ENCODE measurements around the gene PRKCA. TPM values are rescaled to one million over a fixed set of nuclear protein-coding genes. Genes with fewer than 3 reads are reported as not detected.

Gene PRKCA
- total and polyA plus RNA-seq, 2 of the 13 experiments (the other 11 are each of a cell fraction or from before 2014, with no cell fraction given) = 18.5 to 21.5 TPM

GRCh38 chr17:66451188-66452149, 149.1 kb downstream of the PRKCA start (continued):
- TF ChIP-seq, protein P1, sequence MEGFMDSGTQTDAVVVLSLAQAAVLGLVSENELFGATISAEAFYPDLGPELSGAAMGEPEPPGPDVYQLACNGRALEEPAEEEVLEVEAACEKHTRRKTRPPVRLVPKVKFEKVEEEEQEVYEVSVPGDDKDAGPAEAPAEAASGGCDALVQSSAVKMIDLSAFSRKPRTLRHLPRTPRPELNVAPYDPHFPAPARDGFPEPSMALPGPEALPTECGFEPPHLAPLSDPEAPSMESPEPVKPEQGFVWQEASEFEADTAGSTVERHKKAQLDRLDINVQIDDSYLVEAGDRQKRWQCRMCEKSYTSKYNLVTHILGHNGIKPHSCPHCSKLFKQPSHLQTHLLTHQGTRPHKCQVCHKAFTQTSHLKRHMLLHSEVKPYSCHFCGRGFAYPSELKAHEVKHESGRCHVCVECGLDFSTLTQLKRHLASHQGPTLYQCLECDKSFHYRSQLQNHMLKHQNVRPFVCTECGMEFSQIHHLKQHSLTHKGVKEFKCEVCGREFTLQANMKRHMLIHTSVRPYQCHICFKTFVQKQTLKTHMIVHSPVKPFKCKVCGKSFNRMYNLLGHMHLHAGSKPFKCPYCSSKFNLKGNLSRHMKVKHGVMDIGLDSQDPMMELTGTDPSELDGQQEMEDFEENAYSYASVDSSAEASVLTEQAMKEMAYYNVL (CRISPR knock-in tag; IDR thresholded peaks at IDR 0.05; ENCODE audit: borderline replicate concordance) = 0 out of 2 replicates have a peak, but pooled peaks have one; percentile 64
- TF ChIP-seq BRF2 (CRISPR knock-in tag; IDR thresholded peaks at IDR 0.05) (no peak), ZSCAN31 (CRISPR knock-in tag; IDR thresholded peaks at IDR 0.05; ENCODE audit: low read depth) (no peak; the same call in 1 of the 2 replicates), TFE3 (CRISPR knock-in tag; IDR thresholded peaks at IDR 0.05) (peak; percentile 92), ZNF354B (CRISPR knock-in tag; IDR thresholded peaks at IDR 0.05) (no peak), TGIF2 (CRISPR knock-in tag; IDR thresholded peaks at IDR 0.05) (no peak), JARID2 (CRISPR knock-in tag; IDR thresholded peaks at IDR 0.05; ENCODE audit: insufficient replicate concordance) (peak; percentile 70), ATF7-NPFF (CRISPR knock-in tag; IDR thresholded peaks at IDR 0.05; ENCODE audit: low read depth) (no peak), ZNF280D (CRISPR knock-in tag; IDR thresholded peaks at IDR 0.05) (peak; percentile 74; the same call in 1 of the 2 replicates), SAP130 (CRISPR knock-in tag; IDR thresholded peaks at IDR 0.05; ENCODE audit: low read depth) (peak; percentile 64), THAP11 (CRISPR knock-in tag; IDR thresholded peaks at IDR 0.05) (peak; percentile 66; the same call in 1 of the 2 replicates), SNRNP70 (IDR thresholded peaks at IDR 0.05; ENCODE audit: low read depth, low read length) (no peak), ZNF564 (CRISPR knock-in tag; IDR thresholded peaks at IDR 0.05) (no peak), PHF8 (CRISPR knock-in tag; IDR thresholded peaks at IDR 0.05) (no peak), NFE2L2 (IDR thresholded peaks at IDR 0.05; ENCODE audit: low read length) (no peak), ZNF512 (CRISPR knock-in tag; IDR thresholded peaks at IDR 0.05) (no peak), PLRG1 (conservative IDR thresholded peaks at IDR 0.05) (no peak), IKZF1 (IDR thresholded peaks at IDR 0.05) (no peak), EZH2 (conservative IDR thresholded peaks at IDR 0.05; ENCODE audit: low read depth, low read length) (no peak), ELF3 (CRISPR knock-in tag; IDR thresholded peaks at IDR 0.05) (peak; percentile 84), ZNF124 (CRISPR knock-in tag; IDR thresholded peaks at IDR 0.05) (peak; percentile 71; the same call in 1 of the 2 replicates)

Data from HepG2 (cell line).